ENCODE measurements around the gene ADPRM. TPM values are rescaled to one million over a fixed set of nuclear protein-coding genes. Genes with fewer than 3 reads are reported as not detected.

Gene ADPRM
- total RNA-seq, 1 experiment from 2014 or later = 2.4 TPM

GRCh38 chr17:10716218-10716617 is 18.8 kb downstream of the ADPRM start:
- ChIA-PET POLR2A (no interaction called here), CTCF (no interaction called here)
- in situ Hi-C loops (cut with HindIII; ENCODE audit: low pct_unique_long_range_greater_than_20kb, low sequenced_read_pairs) = no loop called here
- Histone ChIP-seq H3K27ac (ENCODE audit: low read length) (no peak overlapping the region), H3K4me3 (ENCODE audit: low read depth in 2 of 2, low read length in 2 of 2) (no peak overlapping the region), H3K9me3 (ENCODE audit: control insufficient read depth, insufficient read depth, low read depth, low read length) (no peaks in the 10 kb centered on the region), H3K4me1 (ENCODE audit: control insufficient read depth, insufficient read depth, low read length) (no peaks in the 10 kb centered on the region), H3K27me3 (ENCODE audit: control insufficient read depth, insufficient read depth, low read length) (no peaks in the 10 kb centered on the region), H3K36me3 (ENCODE audit: control insufficient read depth, insufficient read depth, low read length) (0 out of 2 replicates have a peak, but pooled peaks cover 2% of the 10 kb centered on the region)
- intact Hi-C loops (cut with micrococcal nuclease; ENCODE audit: unreplicated experiment) = no loop called here
- ATAC-seq (no peak), DNase-seq (ENCODE audit: low read depth, low spot score) (no peak)
- TF ChIP-seq REST (IDR thresholded peaks at IDR 0.05; ENCODE audit: insufficient read depth in 1 of 2, low read depth in 2 of 2, low read length in 1 of 2) (no peak), TCF7L2 (IDR thresholded peaks at IDR 0.05; ENCODE audit: low read depth, low read length) (no peak), CTCF (IDR thresholded peaks at IDR 0.05) (no peak), SIN3A (IDR thresholded peaks at IDR 0.05; ENCODE audit: borderline replicate concordance, insufficient read depth, low read depth, low read length) (no peak), POLR2AphosphoS5 (IDR thresholded peaks at IDR 0.05; ENCODE audit: low read depth, low read length) (no peak)
- BruUV-seq (replicated peaks) = no TSS peak

GRCh38 chr17:10718547-10718946 is 21.2 kb downstream of the ADPRM start:
- DNase-seq (ENCODE audit: low read depth, low spot score) = no peak
- no peak for ATAC-seq
- ChIA-PET POLR2A (interaction anchor here (0.6 kb wide), 1 partner anchor 638 kb away, joined by 3 read pairs; no protein-coding TSS in a partner anchor), CTCF (no interaction called here)
- H3K4me3 ChIP-seq (ENCODE audit: low read depth in 2 of 2, low read length in 2 of 2) = no peak overlapping the region
- H3K4me1 ChIP-seq (ENCODE audit: control insufficient read depth, insufficient read depth, low read length) = no peaks in the 10 kb centered on the region
- no peaks in the 10 kb centered on the region for H3K27me3 ChIP-seq (ENCODE audit: control insufficient read depth, insufficient read depth, low read length)
- no peaks in the 10 kb centered on the region for H3K9me3 ChIP-seq (ENCODE audit: control insufficient read depth, insufficient read depth, low read depth, low read length)
- in situ Hi-C loops (cut with HindIII; ENCODE audit: low pct_unique_long_range_greater_than_20kb, low sequenced_read_pairs) (no loop called here), intact Hi-C loops (cut with micrococcal nuclease; ENCODE audit: unreplicated experiment) (no loop called here)
- BruUV-seq (replicated peaks) = no TSS peak
- no peak overlapping the region for H3K27ac ChIP-seq (ENCODE audit: low read length)
- TF ChIP-seq POLR2AphosphoS5 (IDR thresholded peaks at IDR 0.05; ENCODE audit: low read depth, low read length) = no peak
- no peak for TF ChIP-seq REST (IDR thresholded peaks at IDR 0.05; ENCODE audit: insufficient read depth in 1 of 2, low read depth in 2 of 2, low read length in 1 of 2)
- no peak for TF ChIP-seq TCF7L2 (IDR thresholded peaks at IDR 0.05; ENCODE audit: low read depth, low read length)
- TF ChIP-seq CTCF (IDR thresholded peaks at IDR 0.05) = no peak
- TF ChIP-seq SIN3A (IDR thresholded peaks at IDR 0.05; ENCODE audit: borderline replicate concordance, insufficient read depth, low read depth, low read length) = no peak
- no peaks in the 10 kb centered on the region for H3K36me3 ChIP-seq (ENCODE audit: control insufficient read depth, insufficient read depth, low read length)

Measured in Panc1 (cell line).